ENCODE measurements around the gene AFMID. TPM values are rescaled to one million over a fixed set of nuclear protein-coding genes. Genes with fewer than 3 reads are reported as not detected.
A peak's percentile ranks its signal among the peaks of the same experiment; 100 is the strongest.
"Not testable (repeated sequence)": the region's sequence is repeated elsewhere in the genome, so short reads cannot be mapped to it uniquely, and the experiment has no call there.

Gene AFMID
- polyA plus RNA-seq, 3 donors = 17.2 to 33.7 (median 21.7) TPM

DNA sequence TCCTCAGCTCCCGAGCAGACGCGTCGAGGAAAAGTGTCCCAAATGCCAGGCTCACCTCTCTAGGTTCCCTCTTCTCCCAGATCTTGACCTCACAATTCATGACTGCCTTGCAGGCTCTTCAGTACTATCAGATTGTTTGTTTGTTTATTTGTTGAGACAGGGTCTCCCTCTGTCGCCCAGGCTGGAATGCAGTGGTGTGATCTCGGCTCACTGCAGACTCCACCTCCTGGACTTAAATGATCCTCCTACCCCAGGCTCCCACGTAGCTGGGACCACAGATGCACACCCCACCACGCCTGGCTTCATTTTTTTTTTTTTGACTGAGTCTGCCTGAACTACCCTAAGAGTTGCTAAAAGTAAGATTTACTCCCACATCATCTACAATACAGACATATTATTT, 60.1 kb downstream of the AFMID start:
- WGBS, 3 donors = 81 to 85% (median 83%) methylated on average over 8 of the region's 8 CpGs
- H3K27ac ChIP-seq (ENCODE audit: low read depth, low read length) = no peak overlapping the region

DNA sequence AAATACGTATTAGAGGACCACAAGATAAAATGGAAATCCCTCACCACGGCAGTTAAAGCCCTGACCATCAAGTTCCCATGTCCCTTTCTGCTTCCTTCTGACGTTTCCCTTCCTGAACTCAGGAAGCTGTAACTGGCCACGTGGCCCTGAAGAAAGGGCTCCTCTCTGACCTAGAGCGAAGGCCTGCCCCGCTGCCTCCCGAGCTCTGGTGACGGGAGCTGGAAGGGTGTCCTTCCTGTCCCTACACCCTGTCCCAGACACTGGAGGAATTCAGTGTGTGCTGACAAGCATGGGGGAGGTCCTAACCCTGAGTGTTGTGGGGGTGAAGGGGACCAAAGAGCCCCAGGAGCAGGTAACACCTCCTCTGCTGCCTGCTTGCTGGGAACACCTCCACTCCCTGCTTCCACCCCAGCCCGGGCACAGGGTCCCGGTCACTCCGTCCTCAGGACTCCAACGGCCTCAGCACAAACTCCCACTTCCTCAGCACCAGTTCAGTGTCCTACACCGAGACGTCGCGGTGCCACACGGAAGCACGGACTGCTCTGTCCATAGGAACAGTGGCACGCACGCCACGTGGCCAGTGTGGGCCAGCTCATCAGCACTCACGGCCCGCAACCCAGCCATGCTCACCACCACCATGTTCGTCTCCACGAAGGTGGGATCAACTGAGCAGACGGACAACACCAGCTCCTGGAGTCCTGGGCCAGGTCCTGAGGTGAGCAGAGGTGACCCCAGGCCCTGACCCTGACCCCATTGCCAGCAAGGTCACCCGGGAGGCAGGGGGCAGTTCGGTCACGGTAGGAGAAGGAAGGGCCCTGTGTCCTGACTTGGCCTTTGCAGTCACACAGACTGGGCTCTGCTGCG, 61.1 kb downstream of the AFMID start:
- WGBS, 3 donors = 65 to 79% (median 78%) methylated on average over 30 of the region's 30 CpGs
- peak overlapping the region; percentile 59 for H3K27ac ChIP-seq (ENCODE audit: low read depth, low read length)

DNA sequence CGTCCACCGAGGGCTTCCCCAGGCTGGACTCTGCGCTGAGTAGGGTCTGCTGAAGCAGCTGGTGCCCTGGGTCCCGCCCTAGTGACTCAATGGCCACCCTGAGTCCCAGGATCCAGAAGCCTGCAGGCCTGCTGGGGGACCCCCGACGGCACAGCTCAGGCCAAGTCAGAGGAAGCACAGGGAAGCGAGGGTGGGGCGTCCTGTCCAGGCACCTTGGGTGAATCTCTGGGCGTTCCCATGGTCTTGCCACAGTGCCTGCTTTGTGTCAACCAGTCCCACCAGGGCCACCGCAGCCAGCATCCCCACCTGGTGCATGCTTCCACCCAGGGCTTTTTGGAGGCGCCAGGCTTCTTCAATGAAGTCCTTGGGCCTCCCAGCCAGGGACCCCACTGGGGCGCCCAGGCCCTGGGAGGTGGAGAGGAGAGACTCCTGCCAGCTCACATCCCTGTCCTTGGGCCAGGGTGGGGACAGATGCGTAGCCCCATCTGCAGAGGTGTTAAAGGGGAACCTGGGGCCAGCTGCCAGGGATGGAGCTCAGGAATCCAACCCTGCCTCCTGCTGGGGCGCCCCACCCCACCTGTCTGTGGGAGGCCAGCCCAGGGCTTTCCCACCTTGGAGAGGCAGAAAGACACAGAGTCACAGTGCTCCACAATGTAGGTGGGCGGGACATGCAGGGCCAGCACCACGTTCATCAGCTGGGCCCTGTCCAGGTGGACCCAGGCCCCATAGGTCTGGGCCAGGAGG, 62.1 kb downstream of the AFMID start:
- 77 to 86% (median 79%) methylated on average over 16 of the region's 16 CpGs for WGBS, 3 donors
- no peak overlapping the region for H3K27ac ChIP-seq (ENCODE audit: low read depth, low read length)

DNA sequence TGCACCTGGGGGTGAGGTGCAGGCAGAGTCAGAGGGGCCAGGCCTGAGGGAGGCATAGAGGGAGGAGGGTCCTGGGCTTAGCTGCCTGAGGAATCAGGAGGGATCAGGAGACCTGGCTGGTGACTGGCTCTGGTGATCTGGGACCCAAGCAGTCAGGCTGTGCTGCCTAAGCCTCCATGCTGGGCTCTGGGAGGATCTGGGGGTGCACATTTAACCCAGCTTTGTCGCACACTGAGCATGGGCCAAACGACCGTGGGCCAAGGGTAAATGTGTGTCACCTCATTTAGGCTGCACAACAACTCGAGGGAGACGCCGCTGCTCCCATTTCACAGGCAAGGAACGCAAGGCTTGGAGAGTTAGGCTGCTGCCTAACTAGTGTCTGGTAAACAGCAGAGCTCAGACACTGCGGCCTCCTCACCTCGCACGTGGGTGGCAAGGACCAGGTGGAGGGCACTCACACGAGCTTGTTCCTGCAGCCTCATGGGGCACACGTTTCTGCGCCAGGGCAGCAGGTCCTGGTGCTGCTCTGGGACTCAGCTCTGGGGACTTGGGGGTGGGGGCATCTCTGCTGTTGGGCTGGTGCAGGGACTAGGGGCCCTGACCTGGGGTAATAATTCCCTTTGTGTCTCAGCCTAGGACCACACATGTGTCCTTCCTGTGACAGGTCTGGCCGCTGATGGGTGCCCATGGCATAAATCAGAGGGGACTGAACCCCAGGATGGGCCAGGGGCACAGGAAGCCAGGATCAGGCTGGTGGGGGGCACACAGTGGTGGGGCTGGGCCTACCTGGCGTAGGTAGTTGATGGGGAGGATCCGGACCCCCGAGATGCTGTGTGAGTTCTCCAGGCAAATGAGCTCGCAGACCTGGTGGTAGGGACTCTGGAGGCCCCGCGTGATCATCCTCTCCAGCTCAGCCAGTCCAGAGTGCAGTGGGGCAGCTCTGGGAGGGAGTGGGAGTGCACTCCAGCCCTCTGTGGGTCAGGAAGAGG, 63.0 kb downstream of the AFMID start:
- no peak overlapping the region for H3K27ac ChIP-seq (ENCODE audit: low read depth, low read length)
- WGBS, 3 donors = 61 to 72% (median 67%) methylated on average over 20 of the region's 20 CpGs

DNA sequence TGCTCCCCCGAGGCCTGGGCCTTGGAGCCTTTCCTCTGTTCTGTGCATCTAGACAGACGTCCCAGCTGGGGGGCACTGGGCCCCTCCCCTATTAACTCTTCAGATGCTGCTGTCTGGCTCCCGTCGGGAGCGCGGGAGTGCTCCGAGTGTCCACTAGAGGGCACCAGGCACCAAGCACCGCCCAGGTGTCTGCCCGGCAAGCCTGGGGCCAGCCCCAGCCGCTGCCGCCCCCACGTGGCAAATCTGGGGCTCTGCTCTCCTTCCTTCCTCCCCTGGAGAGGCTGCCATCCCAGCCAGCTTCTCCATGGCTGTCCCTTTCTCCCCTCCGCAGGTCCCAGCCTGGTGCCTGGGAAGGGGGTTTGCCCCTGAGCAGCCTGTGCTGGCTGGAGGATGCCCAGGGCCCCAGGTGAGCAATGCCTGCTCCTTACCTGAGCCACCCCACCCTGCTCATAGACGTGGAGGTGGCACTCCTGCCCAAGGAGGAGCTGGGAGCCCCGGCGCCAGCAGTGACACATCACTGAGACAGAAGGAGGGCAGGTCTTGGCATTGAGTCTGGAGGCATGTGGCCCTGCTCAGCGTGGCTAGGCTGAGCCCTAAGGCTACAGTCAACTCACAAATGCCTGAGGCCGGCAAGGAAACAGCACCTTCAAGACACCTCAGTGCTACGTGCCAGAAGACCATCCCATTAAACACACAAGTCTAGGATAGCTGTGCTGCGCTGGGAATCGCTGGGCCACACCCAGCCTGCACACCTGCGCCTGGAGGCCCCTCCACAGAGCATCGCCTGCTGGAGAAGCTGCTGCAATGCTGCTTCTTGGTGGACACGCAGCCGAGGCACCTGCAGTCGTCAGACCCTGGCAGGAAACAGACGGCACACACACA, 64.0 kb downstream of the AFMID start:
- WGBS, 3 donors = 16 to 27% (median 24%) methylated on average over 27 of the region's 27 CpGs
- no peak overlapping the region for H3K27ac ChIP-seq (ENCODE audit: low read depth, low read length)

DNA sequence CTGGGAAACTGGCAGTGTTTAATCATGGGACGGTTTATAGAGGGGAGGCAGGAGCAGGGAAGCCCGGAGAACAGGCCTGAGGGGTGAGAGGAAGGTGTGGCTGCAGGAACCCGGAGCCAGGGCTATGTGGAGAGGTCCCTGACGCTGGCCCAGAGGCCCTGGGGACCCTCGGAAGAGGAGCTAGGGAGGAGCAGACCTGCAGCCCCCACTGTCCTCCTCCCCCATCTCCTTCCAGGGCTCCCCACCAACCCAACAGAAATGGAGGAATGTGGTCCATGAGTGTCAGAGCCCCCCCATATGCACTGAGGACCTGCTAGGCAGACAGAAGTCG, 64.6 kb downstream of the AFMID start:
- H3K27ac ChIP-seq (ENCODE audit: low read depth, low read length) = no peak overlapping the region
- WGBS, 3 donors = 48 to 62% (median 49%) methylated on average over 6 of the region's 6 CpGs

DNA sequence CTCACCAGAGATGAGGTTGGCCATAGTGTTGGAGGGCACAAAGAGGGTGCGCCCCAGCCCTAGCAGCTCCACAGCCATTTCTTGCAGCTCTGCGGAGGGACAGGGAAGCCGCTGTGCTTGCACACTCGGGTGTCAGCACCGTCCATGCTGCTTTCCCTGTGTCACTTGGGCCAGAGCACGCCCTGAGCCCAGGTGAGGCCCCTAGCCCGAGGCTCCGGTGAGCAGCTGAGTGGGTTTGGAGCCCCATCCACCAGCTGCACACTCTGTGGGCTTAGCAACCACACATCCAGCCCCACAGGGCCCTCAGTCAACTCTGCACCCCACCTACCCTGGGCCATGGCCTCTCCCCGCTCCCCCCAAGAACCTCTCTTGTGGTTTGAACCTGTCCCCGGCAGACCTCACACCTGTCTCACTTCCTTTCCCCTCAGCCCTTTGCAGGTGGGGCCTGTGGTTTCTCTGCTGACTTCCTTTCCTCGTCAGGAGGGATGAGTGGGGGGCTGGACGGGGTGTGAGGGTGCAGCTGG, 65.0 kb downstream of the AFMID start:
- H3K27ac ChIP-seq (ENCODE audit: low read depth, low read length) = no peak overlapping the region
- 67 to 69% (median 68%) methylated on average over 11 to 12 of the region's 12 CpGs for whole genome bisulfite sequencing, 3 donors

DNA sequence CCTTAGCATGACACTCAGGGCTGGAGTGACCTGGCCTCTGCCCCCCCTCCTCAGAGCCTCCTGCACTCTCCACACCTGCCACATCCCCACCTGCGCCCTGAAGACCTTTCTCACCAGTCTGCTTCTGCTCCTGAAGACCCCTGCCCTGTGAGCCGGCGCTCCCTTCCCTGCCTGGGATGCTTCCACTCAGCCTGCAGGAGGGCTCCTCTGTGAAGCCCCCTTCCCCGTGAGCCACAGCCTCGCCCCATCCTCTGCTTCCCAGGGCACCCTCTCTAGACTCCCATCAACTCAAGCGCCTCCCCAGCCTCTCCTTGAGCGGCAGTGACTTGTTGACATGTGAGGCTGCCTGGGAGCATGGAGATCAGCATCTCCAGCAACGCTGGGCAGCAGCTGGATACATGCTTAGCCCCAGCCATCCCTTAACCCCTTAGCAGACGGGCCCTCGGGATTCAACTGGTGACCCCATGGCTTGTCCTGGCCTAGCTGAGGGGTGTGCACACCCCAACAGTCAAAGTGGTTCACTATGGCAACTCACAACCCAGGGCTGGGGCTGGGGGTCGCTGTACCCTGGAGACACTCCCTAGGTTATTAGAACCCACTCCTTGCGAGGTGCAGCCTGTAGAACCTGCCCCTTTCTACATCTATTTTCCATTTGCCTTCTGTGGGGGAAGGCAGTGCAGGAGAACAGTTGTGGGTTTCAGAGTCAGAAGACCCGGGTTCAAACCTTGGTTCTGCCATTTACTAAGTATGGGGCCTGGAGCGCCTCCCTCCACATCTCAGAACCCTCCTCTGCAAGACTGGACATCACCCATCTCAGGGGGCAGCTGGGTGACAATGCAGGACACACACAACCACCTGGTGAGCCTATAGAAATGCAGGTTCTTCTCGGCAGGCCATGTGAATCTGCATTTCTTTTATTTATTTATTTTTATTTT, 65.8 kb downstream of the AFMID start:
- WGBS, 3 donors = 71 to 84% (median 81%) methylated on average over 15 of the region's 15 CpGs
- H3K27ac ChIP-seq (ENCODE audit: low read depth, low read length) = no peak overlapping the region

DNA sequence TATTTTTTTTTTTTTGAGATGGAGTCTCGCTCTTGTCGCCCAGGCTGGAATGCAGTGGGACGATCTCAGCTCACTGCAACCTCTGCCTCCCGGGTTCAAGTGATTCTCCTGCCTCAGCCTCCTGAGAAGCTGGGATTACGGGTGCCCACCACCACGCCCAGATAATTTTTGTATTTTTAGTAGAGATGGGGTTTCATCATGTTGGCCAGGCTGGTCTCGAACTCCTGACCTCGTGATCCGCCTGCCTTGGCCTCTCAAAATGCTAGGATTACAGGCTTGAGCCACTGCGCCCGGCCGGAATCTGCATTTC, 66.4 kb downstream of the AFMID start:
- WGBS, 3 donors = 82 to 87% (median 82%) methylated on average over 11 to 12 of the region's 12 CpGs
- H3K27ac ChIP-seq (ENCODE audit: low read depth, low read length) = not testable (repeated sequence)

DNA sequence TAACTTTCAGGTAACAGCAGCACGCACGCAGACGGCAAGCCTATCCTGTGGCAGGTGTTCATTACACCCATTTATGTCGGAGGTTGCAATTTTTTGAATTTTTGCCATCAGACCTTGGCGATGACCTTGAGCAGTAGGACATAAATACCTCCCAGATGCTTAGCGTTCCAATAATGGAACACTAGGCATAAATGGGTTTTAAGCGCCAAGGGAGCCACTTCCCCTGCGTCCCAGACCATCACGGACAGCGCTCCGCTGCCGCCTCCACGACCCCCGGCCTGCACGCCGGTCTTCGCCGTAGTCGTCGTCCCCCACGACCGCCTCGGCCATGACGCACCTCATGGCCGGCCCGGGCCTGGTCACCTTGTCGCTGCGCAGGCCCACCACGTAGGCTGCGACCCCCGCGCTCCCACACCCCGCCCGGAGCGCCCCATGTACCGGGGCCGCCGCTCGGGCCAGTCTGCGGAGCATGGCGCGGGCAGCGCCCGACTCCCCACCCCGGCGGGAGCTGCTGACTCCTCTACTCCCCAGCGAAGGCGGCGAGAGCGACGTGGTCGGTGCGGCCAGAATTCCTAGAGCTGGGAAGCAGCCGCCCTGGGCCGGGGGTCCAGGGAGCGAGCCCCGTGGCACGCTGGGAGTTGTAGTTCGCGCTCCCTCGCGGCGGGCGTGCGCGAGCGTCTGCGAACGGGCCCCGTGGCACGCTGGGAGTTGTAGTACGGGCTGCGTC, 66.9 kb downstream of the AFMID start:
- WGBS, 3 donors = 1 to 3% (median 1%) methylated on average over 67 to 73 of the region's 73 CpGs
- H3K27ac ChIP-seq (ENCODE audit: low read depth, low read length) = no peak overlapping the region

DNA sequence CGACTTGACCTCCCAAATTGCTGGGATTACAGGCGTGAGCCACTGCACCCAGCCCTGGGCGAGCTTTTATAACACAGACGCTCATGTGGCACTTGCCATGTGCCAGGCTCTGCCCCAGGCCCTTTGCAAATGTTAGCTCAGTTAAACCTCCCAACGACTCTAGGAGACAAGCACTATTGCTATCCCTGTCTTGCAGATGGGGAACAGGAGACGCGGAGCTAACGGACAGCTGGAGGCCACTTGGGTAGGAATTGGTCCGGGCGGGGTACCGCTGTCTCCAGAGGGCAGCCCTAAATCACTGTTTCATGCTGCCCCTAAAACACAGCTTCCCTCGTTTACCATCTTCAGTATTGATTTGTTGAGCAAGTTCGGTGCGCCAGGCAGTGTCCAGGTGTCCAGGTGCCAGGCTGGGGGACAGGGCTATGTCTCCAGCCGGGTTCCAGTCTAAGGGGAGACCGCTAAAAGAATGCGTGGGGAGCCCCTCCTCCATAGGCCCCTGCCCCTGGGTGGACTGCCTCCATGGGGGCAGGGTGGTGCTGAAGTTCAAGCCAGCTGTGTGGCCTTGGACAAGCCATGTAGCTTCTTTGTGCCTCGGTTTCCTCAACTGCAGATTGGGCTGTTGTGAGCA, 68.0 kb downstream of the AFMID start:
- H3K27ac ChIP-seq (ENCODE audit: low read depth, low read length) = no peak overlapping the region
- 74 to 90% (median 88%) methylated on average over 18 of the region's 18 CpGs for WGBS, 3 donors

DNA sequence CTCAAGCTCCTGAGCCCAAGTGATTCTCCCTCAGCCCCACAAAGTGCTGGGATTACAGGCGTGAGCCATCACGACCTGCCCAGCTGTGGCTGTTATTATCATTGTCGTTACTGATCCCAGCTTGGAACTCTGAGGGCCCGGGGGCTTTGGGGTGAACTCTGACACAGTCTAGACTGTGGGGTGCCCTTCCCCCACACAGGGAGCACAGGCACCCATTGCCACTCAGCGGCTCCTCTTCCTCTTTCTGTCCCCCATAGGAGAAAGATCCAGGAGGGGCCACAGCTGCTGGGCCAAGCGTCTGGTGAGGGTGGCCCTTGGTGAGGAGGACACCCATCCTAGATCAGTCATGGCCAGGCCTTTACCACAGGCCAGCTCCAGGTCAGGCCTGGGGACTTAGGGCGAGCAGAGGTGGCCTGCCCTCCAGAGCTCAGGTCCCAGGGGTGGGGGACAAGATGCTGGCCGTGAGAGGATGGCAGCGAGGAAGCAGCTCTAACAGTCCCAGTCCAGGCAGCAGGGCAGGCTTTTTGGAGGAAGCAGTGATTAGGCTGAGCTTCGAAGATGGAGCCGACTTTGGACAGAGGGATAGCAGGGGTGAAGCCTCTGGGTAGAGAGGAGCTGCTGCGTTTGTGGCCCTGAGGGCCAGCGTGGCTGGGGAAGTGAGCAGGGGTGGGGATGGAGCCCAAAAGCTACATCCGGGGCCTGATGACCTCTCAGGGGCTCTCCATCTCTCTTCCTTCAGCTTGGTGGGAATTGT, 69.0 kb downstream of the AFMID start:
- 64 to 71% (median 66%) methylated on average over 14 of the region's 14 CpGs for WGBS, 3 donors
- H3K27ac ChIP-seq (ENCODE audit: low read depth, low read length) = no peak overlapping the region

DNA sequence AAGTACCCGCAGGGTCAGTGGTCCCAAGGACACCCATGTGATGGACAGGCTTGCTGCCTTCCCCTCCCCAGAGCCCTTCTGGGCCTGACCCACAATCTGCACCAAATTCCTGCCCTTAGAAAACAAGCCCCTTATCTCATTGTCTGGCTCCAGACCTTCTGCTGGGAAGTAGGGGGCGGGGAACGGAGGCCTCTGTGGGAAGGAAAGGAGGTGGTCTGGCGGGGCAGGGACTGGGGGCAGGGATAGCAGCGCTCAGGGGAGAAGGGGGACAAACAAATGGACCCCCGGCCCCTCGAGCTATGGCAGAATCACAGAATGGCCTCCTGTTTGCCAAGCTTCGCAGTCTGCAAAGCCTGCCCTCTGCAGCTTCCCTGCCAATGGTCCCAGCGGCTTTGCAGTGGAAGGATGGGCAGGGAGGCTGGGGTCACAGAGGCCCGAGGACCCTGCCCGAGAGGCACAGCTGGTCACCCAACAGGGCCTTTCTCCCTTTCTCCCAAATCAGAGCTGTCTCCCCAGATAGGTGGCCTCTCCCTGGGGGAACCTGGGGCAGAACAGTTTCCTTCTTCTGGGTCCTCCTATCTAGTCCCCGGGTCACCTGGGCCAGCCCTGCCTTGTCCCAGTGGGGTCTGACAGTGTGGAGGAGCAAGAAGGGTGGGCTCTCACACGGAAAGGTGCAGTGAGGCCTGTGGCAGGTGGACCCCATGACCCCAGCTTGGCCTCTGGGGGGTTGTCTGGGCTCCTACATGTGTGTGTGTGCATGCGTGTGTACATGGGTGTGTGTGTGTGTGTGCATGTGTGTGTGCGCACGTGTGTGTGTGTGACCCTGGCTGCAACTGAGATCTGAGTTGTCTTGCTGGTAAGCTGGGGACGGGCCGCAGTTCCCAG, 69.8 kb downstream of the AFMID start:
- H3K27ac ChIP-seq (ENCODE audit: low read depth, low read length) = no peak overlapping the region
- 56 to 68% (median 66%) methylated on average over 16 to 18 of the region's 18 CpGs for WGBS, 3 donors

Measured in adipose tissue (tissue), 3 donors.